ENCODE measurements around the gene ZNHIT2. TPM values are rescaled to one million over a fixed set of nuclear protein-coding genes. Genes with fewer than 3 reads are reported as not detected.

Gene ZNHIT2
- total RNA-seq, 1 donor from 2014 or later = 1.5 TPM

DNA sequence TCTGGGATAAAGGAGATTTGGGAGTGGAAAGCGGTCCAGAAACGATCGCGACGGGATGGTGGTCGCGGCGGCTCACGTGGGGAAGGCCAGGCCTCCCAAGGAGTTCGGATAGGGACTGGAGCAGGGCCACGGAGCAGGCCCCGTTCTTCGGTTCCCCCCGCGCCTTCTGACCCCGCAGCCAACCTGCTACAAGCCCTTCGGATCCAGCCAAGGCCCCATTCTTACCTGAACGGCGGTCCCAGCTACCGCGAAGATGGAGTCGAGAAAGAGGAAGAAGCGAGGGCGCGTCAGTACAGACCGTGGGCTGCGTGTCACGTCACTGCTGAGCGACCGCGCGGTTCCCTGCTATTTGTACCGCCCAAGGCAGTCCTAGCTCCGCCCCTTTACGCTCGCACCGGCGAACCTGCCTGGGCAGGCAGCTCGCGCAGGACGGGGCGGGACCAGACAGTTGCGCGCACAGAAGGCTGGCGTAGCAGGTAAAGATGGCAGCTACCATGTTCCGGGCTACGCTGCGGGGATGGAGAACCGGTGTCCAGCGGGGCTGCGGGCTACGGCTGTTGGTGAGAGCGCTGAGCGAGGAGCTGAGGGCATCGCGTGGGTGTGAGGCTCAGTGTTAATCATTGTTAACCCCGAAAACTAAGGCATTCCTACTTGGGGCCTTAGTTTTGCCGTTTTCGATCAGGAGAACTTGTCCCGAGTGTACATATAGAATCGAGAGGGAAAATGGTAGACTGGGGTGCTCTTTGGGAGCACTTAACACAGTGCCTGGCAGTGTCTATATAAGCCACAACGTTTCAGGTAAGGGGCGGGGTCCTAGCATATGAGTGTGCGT, 4.6 kb upstream of the ZNHIT2 start, which contains the start of the genes FAU and MRPL49:
FAU (minus strand) TSS at position 270 of the 832 bp plus-strand sequence. CDS start 321 bp downstream, outside the sequence.
MRPL49 (plus strand) TSS at position 457 of the 832 bp plus-strand sequence; CDS start at position 483, 26 bp downstream.
- H3K36me3 Mint-ChIP-seq = peaks cover 9% of the 10 kb centered on the region
- Histone ChIP-seq H2AFZ (replicated peaks) (peak within 1 kb of the TSS; percentile 55), H3K4me1 (peaks cover 10% of the 10 kb centered on the region), H3K4me2 (peak within 1 kb of the TSS; percentile 95), H3K36me3 (peaks cover 4% of the 10 kb centered on the region), H3K9ac (peak within 1 kb of the TSS; percentile 88), H3K27me3 (no peaks in the 10 kb centered on the region), H3K79me2 (ENCODE audit: low read depth) (peaks cover 49% of the 10 kb centered on the region), H3F3A (ENCODE audit: low read depth) (peaks cover 54% of the 10 kb centered on the region), H3K4me3 (peak within 1 kb of the TSS; percentile 85), H3K9me3 (ENCODE audit: low read depth) (no peaks in the 10 kb centered on the region), H3K27ac (peak within 1 kb of the TSS; percentile 65), H4K20me1 (ENCODE audit: low read depth) (peaks cover 6% of the 10 kb centered on the region)
- H3K4me3 Mint-ChIP-seq = peak within 1 kb of the TSS; percentile 100
- peaks cover 23% of the 10 kb centered on the region for H3K4me1 Mint-ChIP-seq
- DNase-seq (ENCODE audit: low spot score) = peak; percentile 99
- TF ChIP-seq EZH2 (IDR thresholded peaks at IDR 0.05) (no peak), EZH2phosphoT487 (IDR thresholded peaks at IDR 0.05) (no peak), CTCF (IDR thresholded peaks at IDR 0.05) (no peak)
- H3K27me3 Mint-ChIP-seq (ENCODE audit: insufficient read depth, low read depth) = peaks cover 9% of the 10 kb centered on the region
- H3K27ac Mint-ChIP-seq = peak within 1 kb of the TSS; percentile 96
- H3K9me3 Mint-ChIP-seq = no peaks in the 10 kb centered on the region

- Mint-ChIP-seq H3K9me3 (no peaks in the 10 kb centered on the region), H3K36me3 (peaks cover 9% of the 10 kb centered on the region), H3K4me1 (peaks cover 23% of the 10 kb centered on the region), H3K4me3 (peak overlapping the region; percentile 100), H3K27ac (peak overlapping the region; percentile 78), H3K27me3 (ENCODE audit: insufficient read depth, low read depth) (peaks cover 9% of the 10 kb centered on the region)
- Histone ChIP-seq H3K36me3 (peaks cover 4% of the 10 kb centered on the region), H3F3A (ENCODE audit: low read depth) (peaks cover 58% of the 10 kb centered on the region), H4K20me1 (ENCODE audit: low read depth) (peaks cover 6% of the 10 kb centered on the region), H3K27me3 (no peaks in the 10 kb centered on the region), H3K4me2 (peak overlapping the region; percentile 95), H3K9ac (peak overlapping the region; percentile 88), H3K79me2 (ENCODE audit: low read depth) (peaks cover 51% of the 10 kb centered on the region), H3K4me1 (peaks cover 10% of the 10 kb centered on the region), H3K27ac (no peak overlapping the region), H3K9me3 (ENCODE audit: low read depth) (no peaks in the 10 kb centered on the region), H3K4me3 (peak overlapping the region; percentile 85), H2AFZ (replicated peaks) (no peak overlapping the region)
- TF ChIP-seq CTCF (IDR thresholded peaks at IDR 0.05) = no peak
- no peak for TF ChIP-seq EZH2phosphoT487 (IDR thresholded peaks at IDR 0.05)
- TF ChIP-seq EZH2 (IDR thresholded peaks at IDR 0.05) = no peak
- peak; percentile 39 for DNase-seq (ENCODE audit: low spot score)
Measured at GRCh38 chr11:65121447-65121864, 4.0 kb upstream of the ZNHIT2 start.

DNA sequence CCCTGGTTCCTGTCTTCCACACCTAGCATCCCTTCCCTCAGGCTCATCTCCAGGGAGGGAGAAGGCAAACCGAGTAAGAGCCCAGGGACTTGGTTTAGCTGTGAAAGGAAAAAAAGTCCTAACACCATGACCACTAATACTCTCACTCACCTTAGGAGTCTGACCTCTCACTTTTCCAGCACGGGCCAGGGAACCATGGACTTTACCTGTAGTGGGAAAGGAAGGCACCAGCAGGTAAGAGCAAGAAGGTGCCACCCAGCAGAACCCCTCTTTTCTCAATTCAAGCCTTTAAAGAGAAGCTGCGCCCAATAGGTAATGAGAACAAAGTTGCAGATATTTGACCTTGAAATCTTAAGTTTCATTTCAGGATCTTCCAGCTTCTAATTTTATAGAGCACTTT, 3.3 kb upstream of the ZNHIT2 start:
- peaks cover 4% of the 10 kb centered on the region for H3K36me3 ChIP-seq
- peaks cover 65% of the 10 kb centered on the region for H3F3A ChIP-seq (ENCODE audit: low read depth)
- Mint-ChIP-seq H3K4me1 (peaks cover 23% of the 10 kb centered on the region), H3K27ac (no peak overlapping the region), H3K36me3 (peaks cover 9% of the 10 kb centered on the region), H3K27me3 (ENCODE audit: insufficient read depth, low read depth) (peaks cover 9% of the 10 kb centered on the region), H3K4me3 (peak overlapping the region; percentile 100), H3K9me3 (no peaks in the 10 kb centered on the region)
- H2AFZ ChIP-seq (replicated peaks) = no peak overlapping the region
- H3K4me2 ChIP-seq = peak overlapping the region; percentile 95
- H3K4me1 ChIP-seq = peaks cover 10% of the 10 kb centered on the region
- peaks cover 6% of the 10 kb centered on the region for H4K20me1 ChIP-seq (ENCODE audit: low read depth)
- H3K27me3 ChIP-seq = no peaks in the 10 kb centered on the region
- TF ChIP-seq EZH2 (IDR thresholded peaks at IDR 0.05) (no peak), CTCF (IDR thresholded peaks at IDR 0.05) (no peak), EZH2phosphoT487 (IDR thresholded peaks at IDR 0.05) (no peak)
- peak overlapping the region; percentile 85 for H3K4me3 ChIP-seq
- DNase-seq (ENCODE audit: low spot score) = no peak
- peak overlapping the region; percentile 88 for H3K9ac ChIP-seq
- no peaks in the 10 kb centered on the region for H3K9me3 ChIP-seq (ENCODE audit: low read depth)
- peaks cover 56% of the 10 kb centered on the region for H3K79me2 ChIP-seq (ENCODE audit: low read depth)
- H3K27ac ChIP-seq = no peak overlapping the region
